Adipocyte (in vitro differentiated cells): Measurements from ENCODE around the gene PALD1.

Experiments used
- DNase-seq: peaks from one replicate; pipeline ENCODE4 v3.0.0-alpha.2; 2015; ENCODE audit warnings: low read depth
- H3K27me3 ChIP-seq: replicated peaks from 2 replicates; pipeline ENCODE4 v1.7.0; 2013; ENCODE audit warnings: mild to moderate bottlenecking, low read length, moderate library complexity; ENCODE audit not compliant: control insufficient read depth, insufficient read depth
- H3K36me3 ChIP-seq: 2 replicates; pipeline ENCODE4 v1.7.0; 2013; ENCODE audit warnings: low read length, mild to moderate bottlenecking, moderate library complexity; ENCODE audit not compliant: control insufficient read depth, insufficient read depth, severe bottlenecking
- H3K4me1 ChIP-seq: 2 replicates; pipeline ENCODE4 v1.7.0; 2013; ENCODE audit warnings: mild to moderate bottlenecking, low read length, moderate library complexity; ENCODE audit not compliant: control insufficient read depth, insufficient read depth
- H3K4me3 ChIP-seq: 2 replicates; pipeline ENCODE4 v1.7.0; 2013; ENCODE audit warnings: mild to moderate bottlenecking, low read length, moderate library complexity
- H3K9ac ChIP-seq: 2 replicates; pipeline ENCODE4 v1.7.0; 2013; ENCODE audit warnings: mild to moderate bottlenecking, low read length, moderate library complexity
- H3K9me3 ChIP-seq: 2 replicates; pipeline ENCODE4 v1.7.0; 2013; ENCODE audit warnings: mild to moderate bottlenecking, low read length, moderate library complexity; ENCODE audit not compliant: control insufficient read depth

The PALD1 gene

GRCh38 chr10:70541736-70542564 lies 63.4 kb downstream of the PALD1 start:
- Histone ChIP-seq H3K9me3 (no peaks in the 10 kb centered on the region), H3K4me1 (peaks cover 4% of the 10 kb centered on the region), H3K27me3 (peaks cover 37% of the 10 kb centered on the region), H3K9ac (no peak overlapping the region), H3K4me3 (no peak overlapping the region), H3K36me3 (no peaks in the 10 kb centered on the region)
- DNase-seq: no peak

GRCh38 chr10:70542565-70542938 lies 64.0 kb downstream of the PALD1 start:
- no peaks in the 10 kb centered on the region for H3K36me3 ChIP-seq
- peak; percentile 20 for DNase-seq
- no peaks in the 10 kb centered on the region for H3K9me3 ChIP-seq
- peaks cover 4% of the 10 kb centered on the region for H3K4me1 ChIP-seq
- H3K9ac ChIP-seq: no peak overlapping the region
- H3K27me3 ChIP-seq: peaks cover 32% of the 10 kb centered on the region
- no peak overlapping the region for H3K4me3 ChIP-seq

- no peak overlapping the region for H3K4me3 ChIP-seq
- no peak for DNase-seq
- H3K9me3 ChIP-seq: no peaks in the 10 kb centered on the region
- H3K27me3 ChIP-seq: peaks cover 20% of the 10 kb centered on the region
- H3K36me3 ChIP-seq: no peaks in the 10 kb centered on the region
- H3K4me1 ChIP-seq: peaks cover 4% of the 10 kb centered on the region
- H3K9ac ChIP-seq: no peak overlapping the region
Measured at GRCh38 chr10:70543911-70544310, 65.3 kb downstream of the PALD1 start.

GRCh38 chr10:70544431-70545340 lies 66.1 kb downstream of the PALD1 start:
- no peak overlapping the region for H3K9ac ChIP-seq
- H3K4me3 ChIP-seq: no peak overlapping the region
- H3K27me3 ChIP-seq: peaks cover 18% of the 10 kb centered on the region
- H3K9me3 ChIP-seq: no peaks in the 10 kb centered on the region
- DNase-seq: no peak
- H3K4me1 ChIP-seq: peaks cover 4% of the 10 kb centered on the region
- H3K36me3 ChIP-seq: no peaks in the 10 kb centered on the region

- peaks cover 4% of the 10 kb centered on the region for H3K4me1 ChIP-seq
- no peak overlapping the region for H3K9ac ChIP-seq
- no peaks in the 10 kb centered on the region for H3K36me3 ChIP-seq
- no peak overlapping the region for H3K4me3 ChIP-seq
- H3K27me3 ChIP-seq: peaks cover 12% of the 10 kb centered on the region
- DNase-seq: no peak
- H3K9me3 ChIP-seq: no peaks in the 10 kb centered on the region
Measured at GRCh38 chr10:70546584-70546983, 68.0 kb downstream of the PALD1 start.

GRCh38 chr10:70549351-70549961 lies 70.9 kb downstream of the PALD1 start:
- peaks cover 4% of the 10 kb centered on the region for H3K27me3 ChIP-seq
- DNase-seq: no peak
- H3K9me3 ChIP-seq: no peaks in the 10 kb centered on the region
- no peak overlapping the region for H3K4me3 ChIP-seq
- H3K36me3 ChIP-seq: no peaks in the 10 kb centered on the region
- no peak overlapping the region for H3K9ac ChIP-seq
- peaks cover 8% of the 10 kb centered on the region for H3K4me1 ChIP-seq

GRCh38 chr10:70549962-70550458 lies 71.4 kb downstream of the PALD1 start:
- Histone ChIP-seq H3K9me3 (no peaks in the 10 kb centered on the region), H3K4me1 (peaks cover 4% of the 10 kb centered on the region), H3K36me3 (no peaks in the 10 kb centered on the region), H3K27me3 (peaks cover 3% of the 10 kb centered on the region), H3K4me3 (no peak overlapping the region), H3K9ac (no peak overlapping the region)
- DNase-seq: peak; percentile 83

GRCh38 chr10:70550459-70550858 lies 71.9 kb downstream of the PALD1 start:
- no peak for DNase-seq
- no peaks in the 10 kb centered on the region for H3K36me3 ChIP-seq
- no peak overlapping the region for H3K4me3 ChIP-seq
- peaks cover 3% of the 10 kb centered on the region for H3K27me3 ChIP-seq
- H3K9me3 ChIP-seq: no peaks in the 10 kb centered on the region
- H3K9ac ChIP-seq: no peak overlapping the region
- H3K4me1 ChIP-seq: peaks cover 4% of the 10 kb centered on the region

- peaks cover 6% of the 10 kb centered on the region for H3K4me1 ChIP-seq
- no peak overlapping the region for H3K4me3 ChIP-seq
- H3K27me3 ChIP-seq: peaks cover 3% of the 10 kb centered on the region
- H3K9ac ChIP-seq: no peak overlapping the region
- no peaks in the 10 kb centered on the region for H3K9me3 ChIP-seq
- peak; percentile 24 for DNase-seq
- H3K36me3 ChIP-seq: no peaks in the 10 kb centered on the region
Measured at GRCh38 chr10:70551466-70551865, 72.9 kb downstream of the PALD1 start.

- Histone ChIP-seq H3K9ac (no peak overlapping the region), H3K27me3 (peaks cover 3% of the 10 kb centered on the region), H3K9me3 (no peaks in the 10 kb centered on the region), H3K4me1 (peaks cover 6% of the 10 kb centered on the region), H3K4me3 (no peak overlapping the region), H3K36me3 (no peaks in the 10 kb centered on the region)
- peak; percentile 97 for DNase-seq
Measured at GRCh38 chr10:70551971-70552422, 73.4 kb downstream of the PALD1 start.

GRCh38 chr10:70552586-70552985 lies 74.0 kb downstream of the PALD1 start:
- peak; percentile 56 for DNase-seq
- H3K9me3 ChIP-seq: no peaks in the 10 kb centered on the region
- no peak overlapping the region for H3K4me3 ChIP-seq

More at GRCh38 chr10:70552586-70552985, 74.0 kb downstream of the PALD1 start:
- Histone ChIP-seq H3K36me3 (no peaks in the 10 kb centered on the region), H3K27me3 (peaks cover 3% of the 10 kb centered on the region), H3K9ac (no peak overlapping the region), H3K4me1 (peaks cover 6% of the 10 kb centered on the region)
